Neural cell (in vitro differentiated cells): ENCODE results near the gene CTTN. TPM values are rescaled to one million over a fixed set of nuclear protein-coding genes. Genes with fewer than 3 reads are reported as not detected.

Experiments
- H2AFZ ChIP-seq: fragments of 200-600, 300-800 bp; sonication (generic), shearing (Covaris generic); 2 replicates; pipeline ENCODE4 v1.6.0; 2014; ENCODE audit warnings: low read depth, mild to moderate bottlenecking, antibody characterized with exemption, low read length, moderate library complexity
- H3F3A ChIP-seq: fragments of 200-600 bp; shearing (Covaris generic); 2 replicates; pipeline ENCODE4 v1.6.1; 2016; ENCODE audit warnings: mild to moderate bottlenecking, moderate library complexity, mixed read lengths, antibody characterized with exemption, low read length; ENCODE audit not compliant: insufficient read depth, poor library complexity, severe bottlenecking
- H3K27ac ChIP-seq: fragments of 200-600, 300-800 bp; sonication (generic), shearing (Covaris generic); 2 replicates; pipeline ENCODE4 v1.5.1; 2014; ENCODE audit warnings: mild to moderate bottlenecking, low read length, moderate library complexity
- H3K27me3 ChIP-seq: fragments of 300-800, 200-600 bp; sonication (generic), shearing (Covaris generic); 2 replicates; pipeline ENCODE4 v1.6.0; 2014; ENCODE audit warnings: mild to moderate bottlenecking, low read depth, low read length, moderate library complexity; ENCODE audit not compliant: insufficient read depth
- H3K36me3 ChIP-seq: fragments of 300-800, 200-600 bp; sonication (generic), shearing (Covaris generic); 2 replicates; pipeline ENCODE4 v1.5.1; 2014; ENCODE audit warnings: mild to moderate bottlenecking, antibody characterized with exemption, low read length, moderate library complexity; ENCODE audit not compliant: insufficient read depth
- H3K4me2 ChIP-seq: fragments of 300-800, 200-600 bp; sonication (generic), shearing (Covaris generic); 2 replicates; pipeline ENCODE4 v1.6.0; 2014; ENCODE audit warnings: mild to moderate bottlenecking, low read length
- H3K4me3 ChIP-seq: fragments of 300-800, 200-600 bp; sonication (generic), shearing (Covaris generic); 2 replicates; pipeline ENCODE4 v1.5.1; 2014; ENCODE audit warnings: mild to moderate bottlenecking, low read length, moderate library complexity
- H3K79me2 ChIP-seq: fragments of 200-600 bp; shearing (Covaris generic); replicated peaks from 2 replicates; pipeline ENCODE4 v1.6.0; 2014; ENCODE audit warnings: mild to moderate bottlenecking, low read length, moderate library complexity; ENCODE audit not compliant: insufficient read depth
- H3K9ac ChIP-seq: fragments of 300-800, 200-600 bp; sonication (generic), shearing (Covaris generic); 2 replicates; pipeline ENCODE4 v1.6.1; 2016; ENCODE audit warnings: mild to moderate bottlenecking, low read length, mixed read lengths
- H3K9me2 ChIP-seq: fragments of 200-600 bp; shearing (Covaris generic); 2 replicates; pipeline ENCODE4 v1.6.1; 2016; ENCODE audit warnings: mild to moderate bottlenecking, low read length, mixed read lengths; ENCODE audit not compliant: insufficient read depth
- H3K9me3 ChIP-seq: fragments of 200-600, 300-800 bp; sonication (generic), shearing (Covaris generic); 2 replicates; pipeline ENCODE4 v1.6.1; 2016; ENCODE audit warnings: mild to moderate bottlenecking, mixed run types, low read length, moderate library complexity, mixed read lengths
- H4K20me1 ChIP-seq: fragments of 200-600 bp; shearing (Covaris generic); 2 replicates; pipeline ENCODE4 v1.6.1; 2016; ENCODE audit warnings: mild to moderate bottlenecking, mixed run types; ENCODE audit not compliant: insufficient read depth
- EP300 ChIP-seq: fragments of 450-650 bp; conservative IDR thresholded peaks from 2 replicates; pipeline ENCODE4 v1.6.1; 2014; ENCODE audit warnings: antibody characterized with exemption, mild to moderate bottlenecking, moderate library complexity; ENCODE audit not compliant: poor library complexity, severe bottlenecking
- EZH2 ChIP-seq: fragments of 200-600, 300-800 bp; shearing (Covaris generic), sonication (generic); IDR thresholded peaks from 2 replicates; pipeline ENCODE4 v1.6.1; 2014; ENCODE audit warnings: antibody characterized with exemption, low read length, borderline replicate concordance, mild to moderate bottlenecking; ENCODE audit not compliant: insufficient read depth, poor library complexity, severe bottlenecking
- MXI1 ChIP-seq: fragments of 450-650 bp; conservative IDR thresholded peaks from 2 replicates; pipeline ENCODE4 v1.6.1; 2014; ENCODE audit warnings: antibody characterized with exemption, mild to moderate bottlenecking; ENCODE audit not compliant: poor library complexity, severe bottlenecking
- POLR2AphosphoS5 ChIP-seq: IDR thresholded peaks from 2 replicates; pipeline ENCODE4 v1.6.1; 2012
- RAD21 ChIP-seq: fragments of 450-650 bp; conservative IDR thresholded peaks from 2 replicates; pipeline ENCODE4 v1.6.1; 2014; ENCODE audit warnings: antibody characterized with exemption, mild to moderate bottlenecking, moderate library complexity
- REST ChIP-seq: IDR thresholded peaks from 2 replicates; pipeline ENCODE4 v1.6.1; 2012; ENCODE audit warnings: borderline replicate concordance
- SMC3 ChIP-seq: fragments of 450-650 bp; conservative IDR thresholded peaks from 2 replicates; pipeline ENCODE4 v1.6.1; 2014; ENCODE audit warnings: antibody characterized with exemption, mild to moderate bottlenecking, moderate library complexity; ENCODE audit not compliant: poor library complexity
- TAF1 ChIP-seq: IDR thresholded peaks from 2 replicates; pipeline ENCODE4 v1.6.1; 2012; ENCODE audit warnings: low read depth
- polyA plus RNA-seq: library from polyadenylated mRNA; depleted of rRNA; stranded (reverse); fragments of >200 nt; gene quantifications from 2 replicates; pipeline ENCODE4 v1.2.3, GENCODE V29; 2014
- TF ChIP-seq, protein P1 (sequence below): fragments of 450-650 bp; IDR thresholded peaks from 2 replicates; pipeline ENCODE4 v1.5.1; 2014; ENCODE audit warnings: antibody characterized with exemption, mild to moderate bottlenecking, moderate library complexity; ENCODE audit not compliant: poor library complexity, severe bottlenecking

The CTTN gene
- polyA plus RNA-seq, 1 donor from 2014 or later: 220 TPM

DNA sequence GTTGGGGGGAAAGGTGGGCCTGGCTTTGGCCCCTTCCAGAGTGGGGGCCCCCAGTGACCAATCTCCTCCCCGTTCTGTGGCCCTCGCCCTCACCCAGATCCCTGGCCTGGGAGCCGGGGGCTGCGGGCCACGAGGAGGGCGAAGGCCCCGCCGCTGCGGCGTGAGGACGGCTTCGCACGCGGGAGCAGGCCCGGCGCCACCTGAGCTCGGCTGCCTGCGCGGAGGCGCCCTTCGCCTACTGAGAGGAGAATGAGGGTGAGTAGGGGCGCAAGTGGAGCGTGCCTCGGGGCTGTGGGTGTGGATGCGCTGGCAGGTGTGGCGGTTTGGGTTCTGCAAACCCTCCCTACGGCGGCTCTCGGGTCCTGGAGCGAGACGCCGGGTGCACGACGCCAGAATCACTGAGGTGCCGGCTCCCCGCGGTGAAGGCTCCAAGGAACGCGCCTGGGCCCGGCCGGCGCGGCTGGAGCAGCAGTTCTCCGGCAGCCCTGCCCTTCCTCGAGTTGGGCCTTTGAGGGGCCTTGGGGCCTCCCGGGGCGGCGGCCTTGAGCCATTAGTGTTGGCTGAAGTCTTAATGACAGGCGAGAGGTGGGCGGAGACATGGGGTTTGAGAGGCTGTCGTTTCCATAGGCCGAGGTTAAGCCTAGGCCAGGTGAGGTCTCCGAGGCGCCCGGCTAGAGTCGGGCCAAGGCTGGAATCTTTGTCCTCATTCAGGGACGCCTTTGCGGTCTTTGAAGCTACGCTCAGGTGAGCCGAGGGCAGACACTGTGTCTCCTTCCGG lies 65.3 kb downstream of the CTTN start:
- no peaks in the 10 kb centered on the region for H3K9me2 ChIP-seq
- TF ChIP-seq TAF1 (no peak), POLR2AphosphoS5 (no peak), EZH2 (no peak), RAD21 (no peak), MXI1 (no peak), EP300 (no peak), REST (no peak), SMC3 (no peak)
- TF ChIP-seq, protein P1, sequence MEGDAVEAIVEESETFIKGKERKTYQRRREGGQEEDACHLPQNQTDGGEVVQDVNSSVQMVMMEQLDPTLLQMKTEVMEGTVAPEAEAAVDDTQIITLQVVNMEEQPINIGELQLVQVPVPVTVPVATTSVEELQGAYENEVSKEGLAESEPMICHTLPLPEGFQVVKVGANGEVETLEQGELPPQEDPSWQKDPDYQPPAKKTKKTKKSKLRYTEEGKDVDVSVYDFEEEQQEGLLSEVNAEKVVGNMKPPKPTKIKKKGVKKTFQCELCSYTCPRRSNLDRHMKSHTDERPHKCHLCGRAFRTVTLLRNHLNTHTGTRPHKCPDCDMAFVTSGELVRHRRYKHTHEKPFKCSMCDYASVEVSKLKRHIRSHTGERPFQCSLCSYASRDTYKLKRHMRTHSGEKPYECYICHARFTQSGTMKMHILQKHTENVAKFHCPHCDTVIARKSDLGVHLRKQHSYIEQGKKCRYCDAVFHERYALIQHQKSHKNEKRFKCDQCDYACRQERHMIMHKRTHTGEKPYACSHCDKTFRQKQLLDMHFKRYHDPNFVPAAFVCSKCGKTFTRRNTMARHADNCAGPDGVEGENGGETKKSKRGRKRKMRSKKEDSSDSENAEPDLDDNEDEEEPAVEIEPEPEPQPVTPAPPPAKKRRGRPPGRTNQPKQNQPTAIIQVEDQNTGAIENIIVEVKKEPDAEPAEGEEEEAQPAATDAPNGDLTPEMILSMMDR: no peak
- H3K9me3 ChIP-seq: no peaks in the 10 kb centered on the region
- H3K4me3 ChIP-seq: no peak overlapping the region
- H3K27me3 ChIP-seq: no peaks in the 10 kb centered on the region
- no peaks in the 10 kb centered on the region for H3K79me2 ChIP-seq
- H4K20me1 ChIP-seq: no peaks in the 10 kb centered on the region
- H3K36me3 ChIP-seq: no peaks in the 10 kb centered on the region
- H3K27ac ChIP-seq: no peak overlapping the region
- no peak overlapping the region for H2AFZ ChIP-seq
- no peak overlapping the region for H3K9ac ChIP-seq
- H3K4me2 ChIP-seq: no peak overlapping the region
- H3F3A ChIP-seq: no peaks in the 10 kb centered on the region

GRCh38 chr11:70464509-70465361 lies 66.4 kb downstream of the CTTN start:
- TF ChIP-seq RAD21 (no peak), SMC3 (no peak), MXI1 (no peak), REST (no peak), EZH2 (no peak), TAF1 (no peak), EP300 (no peak), POLR2AphosphoS5 (no peak)
- TF ChIP-seq, protein P1: no peak
- H3K79me2 ChIP-seq: no peaks in the 10 kb centered on the region

More at GRCh38 chr11:70464509-70465361, 66.4 kb downstream of the CTTN start:
- Histone ChIP-seq H3K36me3 (no peaks in the 10 kb centered on the region), H3K27me3 (no peaks in the 10 kb centered on the region), H3K27ac (no peak overlapping the region), H3K4me3 (no peak overlapping the region), H4K20me1 (no peaks in the 10 kb centered on the region), H2AFZ (no peak overlapping the region), H3K4me2 (no peak overlapping the region), H3K9ac (no peak overlapping the region), H3F3A (no peaks in the 10 kb centered on the region), H3K9me3 (no peaks in the 10 kb centered on the region), H3K9me2 (no peaks in the 10 kb centered on the region)
